Ishikawa (cell line): ENCODE data around the gene USP47.

Experiments
- EGR1 ChIP-seq: IDR thresholded peaks from 2 replicates; pipeline ENCODE4 v1.6.1; 2012
- FOXM1 ChIP-seq: IDR thresholded peaks from 2 replicates; pipeline ENCODE4 v1.6.1; 2012; ENCODE audit warnings: low read depth, borderline replicate concordance
- RAD21 ChIP-seq: IDR thresholded peaks from 2 replicates; pipeline ENCODE4 v1.6.1; 2012; ENCODE audit warnings: low read depth
- TAF1 ChIP-seq: IDR thresholded peaks from 2 replicates; pipeline ENCODE4 v1.6.1; 2012; ENCODE audit warnings: low read depth, mild to moderate bottlenecking

GRCh38 chr11:11997049-11997322 is 155.2 kb downstream of the USP47 start:
- no peak for TF ChIP-seq TAF1
- no peak for TF ChIP-seq FOXM1
- TF ChIP-seq RAD21, result no peak
- TF ChIP-seq EGR1, result no peak
